SIG-M5 (cell line): ENCODE data around the gene PROP1.
"Not testable (repeated sequence)": the region's sequence is repeated elsewhere in the genome, so short reads cannot be mapped to it uniquely, and the experiment has no call there.

Experiments used
- DNase-seq: peaks from one replicate; lab custom pipeline; 2025; lab: John Stamatoyannopoulos, UW

The PROP1 gene

GRCh38 chr5:177982072-177982727 lies 13.8 kb downstream of the PROP1 start:
- DNase-seq, result no peak

GRCh38 chr5:177981296-177982071 lies 14.6 kb downstream of the PROP1 start:
- DNase-seq, result no peak

- no peak for DNase-seq
Observed at GRCh38 chr5:177980743-177981151, 15.3 kb downstream of the PROP1 start.

- DNase-seq, result not testable (repeated sequence)
Observed at GRCh38 chr5:177977600-177977999, 18.4 kb downstream of the PROP1 start.

GRCh38 chr5:177973066-177973635 lies 22.9 kb downstream of the PROP1 start:
- no peak for DNase-seq

- no peak for DNase-seq
Observed at GRCh38 chr5:177972613-177973012, 23.4 kb downstream of the PROP1 start.

- DNase-seq, result not testable (repeated sequence)
Observed at GRCh38 chr5:177972014-177972413, 24.0 kb downstream of the PROP1 start.

- no peak for DNase-seq
Observed at GRCh38 chr5:177968661-177969211, 27.3 kb downstream of the PROP1 start.

- DNase-seq, result no peak
Observed at GRCh38 chr5:177967221-177967887, 28.7 kb downstream of the PROP1 start.

- DNase-seq, result no peak
Observed at GRCh38 chr5:177966839-177967166, 29.2 kb downstream of the PROP1 start.

GRCh38 chr5:177966009-177966838 lies 29.8 kb downstream of the PROP1 start:
- DNase-seq, result no peak

GRCh38 chr5:177964471-177964870 lies 31.6 kb downstream of the PROP1 start:
- no peak for DNase-seq

GRCh38 chr5:177963966-177964365 lies 32.1 kb downstream of the PROP1 start:
- no peak for DNase-seq

GRCh38 chr5:177959315-177959714 lies 36.7 kb downstream of the PROP1 start:
- no peak for DNase-seq

GRCh38 chr5:177958696-177959095 lies 37.3 kb downstream of the PROP1 start:
- DNase-seq, result no peak

- no peak for DNase-seq
Observed at GRCh38 chr5:177957241-177957640, 38.8 kb downstream of the PROP1 start.

GRCh38 chr5:177953101-177953500 lies 42.9 kb downstream of the PROP1 start:
- DNase-seq, result not testable (repeated sequence)

- not testable (repeated sequence) for DNase-seq
Observed at GRCh38 chr5:177949656-177950055, 46.4 kb downstream of the PROP1 start.

- DNase-seq, result not testable (repeated sequence)
Observed at GRCh38 chr5:177949065-177949464, 47.0 kb downstream of the PROP1 start.

- not testable (repeated sequence) for DNase-seq
Observed at GRCh38 chr5:177947912-177948311, 48.1 kb downstream of the PROP1 start.

GRCh38 chr5:177945601-177946283 lies 50.3 kb downstream of the PROP1 start:
- not testable (repeated sequence) for DNase-seq
